GM18498 (cell line): ENCODE data around the gene SHC3.

Source experiments
- ATAC-seq: cut with Tn5 transposase; IDR thresholded peaks from one replicate; pipeline ENCODE4 v1.9.1; 2021; ENCODE audit warnings: mild to moderate bottlenecking, moderate library complexity; ENCODE audit not compliant: unreplicated experiment

SHC3 gene

GRCh38 chr9:89029788-89030187, 148.8 kb downstream of the SHC3 start:
- ATAC-seq, result no peak

- no peak for ATAC-seq
Measured at GRCh38 chr9:89026876-89027275, 151.7 kb downstream of the SHC3 start.

- no peak for ATAC-seq
Measured at GRCh38 chr9:89025553-89025952, 153.1 kb downstream of the SHC3 start.

GRCh38 chr9:89024727-89025126, 153.9 kb downstream of the SHC3 start:
- no peak for ATAC-seq

- ATAC-seq, result no peak
Measured at GRCh38 chr9:89023740-89024139, 154.9 kb downstream of the SHC3 start.

- ATAC-seq, result no peak
Measured at GRCh38 chr9:89022902-89023301, 155.7 kb downstream of the SHC3 start.

- ATAC-seq, result no peak
Measured at GRCh38 chr9:89022001-89022759, 156.4 kb downstream of the SHC3 start.

- no peak for ATAC-seq
Measured at GRCh38 chr9:89021154-89021803, 157.3 kb downstream of the SHC3 start.

GRCh38 chr9:89020754-89021153, 157.9 kb downstream of the SHC3 start:
- no peak for ATAC-seq

GRCh38 chr9:89015336-89015735, 163.3 kb downstream of the SHC3 start:
- ATAC-seq, result no peak

- ATAC-seq, result no peak
Measured at GRCh38 chr9:89014153-89014552, 164.5 kb downstream of the SHC3 start.

- ATAC-seq, result no peak
Measured at GRCh38 chr9:89013660-89014059, 165.0 kb downstream of the SHC3 start.

GRCh38 chr9:89012294-89013042, 166.2 kb downstream of the SHC3 start:
- no peak for ATAC-seq

- ATAC-seq, result no peak
Measured at GRCh38 chr9:89011683-89012082, 166.9 kb downstream of the SHC3 start.

GRCh38 chr9:89010526-89011111, 168.0 kb downstream of the SHC3 start:
- no peak for ATAC-seq

GRCh38 chr9:89010056-89010455, 168.6 kb downstream of the SHC3 start:
- ATAC-seq, result no peak

- ATAC-seq, result no peak
Measured at GRCh38 chr9:89009546-89009840, 169.1 kb downstream of the SHC3 start.

GRCh38 chr9:89008744-89009545, 169.7 kb downstream of the SHC3 start:
- no peak for ATAC-seq

- ATAC-seq, result no peak
Measured at GRCh38 chr9:89008055-89008743, 170.4 kb downstream of the SHC3 start.
